Kidney capillary endothelial cell (primary cell): Measurements from ENCODE around the gene VIT.

Experiments used
- DNase-seq: peaks from one replicate; pipeline ENCODE4 v3.0.0-alpha.2; 2018; ENCODE audit warnings: low spot score

VIT gene

DNA sequence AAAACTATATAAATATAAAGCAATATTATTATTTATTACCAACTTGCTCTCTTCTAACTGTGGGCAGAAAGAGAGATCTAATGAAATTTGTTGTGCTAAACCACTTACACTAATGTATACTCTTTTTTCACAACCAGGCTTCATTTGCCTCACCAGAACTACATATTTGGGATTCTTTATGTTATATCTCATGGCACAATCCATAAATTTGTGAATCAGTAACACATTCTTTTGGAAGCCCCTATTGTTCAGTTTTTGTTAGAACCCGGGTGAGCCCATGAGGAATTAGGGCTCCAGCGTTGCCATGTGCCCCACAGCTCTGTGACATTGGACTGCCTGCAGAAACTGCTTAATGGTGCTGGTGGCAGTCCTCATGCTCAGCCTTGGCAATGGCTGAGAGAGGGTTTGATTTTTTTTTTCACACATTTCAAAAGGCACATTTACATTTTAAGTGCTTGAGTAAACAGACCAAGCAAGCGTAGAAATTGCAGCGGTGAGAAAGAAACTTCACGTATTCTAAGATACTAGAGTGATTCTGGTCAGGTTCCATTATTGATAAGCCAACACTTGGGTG, 15.3 kb downstream of the VIT start:
- no peak for DNase-seq

DNA sequence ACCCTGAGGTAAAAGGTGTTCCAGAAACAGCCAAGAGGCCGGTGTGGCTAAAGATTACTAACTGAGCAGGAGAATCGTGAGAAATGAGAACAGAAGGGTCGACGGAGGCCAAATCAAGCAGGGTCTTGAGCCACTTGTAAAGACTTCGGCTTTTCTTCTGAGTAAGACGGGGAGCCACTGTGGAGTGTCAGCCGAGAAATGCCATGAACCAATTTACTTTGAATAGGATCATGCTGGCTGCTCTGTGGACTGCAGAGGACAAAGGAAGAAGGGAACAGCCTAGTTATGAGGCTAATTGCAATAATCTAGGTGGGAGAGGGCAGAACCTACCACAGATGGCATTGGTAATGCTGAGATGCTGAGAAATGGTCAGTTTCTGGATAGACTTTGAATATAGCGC, 16.8 kb downstream of the VIT start:
- no peak for DNase-seq

DNA sequence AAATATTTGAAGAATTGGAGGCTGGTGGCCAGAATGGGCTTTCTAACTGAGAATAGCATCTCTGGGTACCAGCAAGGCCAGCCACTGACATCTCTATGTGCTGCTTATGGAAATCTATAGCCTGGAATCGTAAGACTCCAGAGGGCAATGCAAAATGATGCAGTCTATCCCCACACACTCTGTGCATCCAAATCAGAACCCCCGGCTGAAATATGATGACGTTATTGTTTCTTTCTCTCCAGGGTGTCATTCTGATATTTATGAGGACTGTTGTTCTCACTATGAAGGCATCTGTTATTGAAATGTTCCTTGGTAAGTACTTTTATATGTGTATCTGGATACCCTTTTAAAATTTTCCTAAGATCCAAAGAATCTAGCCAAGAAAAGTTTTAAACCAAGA, 19.6 kb downstream of the VIT start:
- no peak for DNase-seq

DNA sequence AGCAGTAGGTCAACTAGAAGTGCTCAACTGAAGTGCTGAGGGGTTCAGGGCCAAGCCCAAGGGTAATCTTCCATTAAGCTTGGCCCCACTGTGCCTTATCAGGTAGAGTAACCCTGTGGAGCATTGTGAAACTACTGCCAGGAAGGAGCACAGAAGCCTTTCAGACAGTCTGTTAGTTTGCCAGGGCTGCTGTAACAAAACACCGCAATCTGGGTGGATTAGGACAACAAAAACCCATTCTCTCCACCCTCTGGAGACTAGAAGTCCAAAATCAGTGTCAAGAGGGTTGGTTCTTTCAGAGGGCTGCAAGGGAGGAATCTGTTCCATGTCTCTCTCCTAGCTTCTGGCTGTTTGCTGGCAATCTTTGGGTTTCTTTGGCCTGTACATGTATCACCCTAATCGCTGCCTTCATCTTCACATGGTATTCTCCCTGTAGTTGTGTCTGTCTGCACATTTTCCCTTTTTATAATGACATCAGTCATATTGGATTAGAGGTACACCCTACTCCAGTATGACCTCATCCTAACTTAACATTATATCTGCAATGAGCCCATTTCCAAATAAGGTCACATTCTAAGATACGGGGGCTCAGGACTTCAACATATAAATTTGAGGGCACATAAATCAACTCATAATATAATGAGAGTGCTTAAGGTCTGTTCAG, 21.2 kb downstream of the VIT start:
- DNase-seq = no peak

DNA sequence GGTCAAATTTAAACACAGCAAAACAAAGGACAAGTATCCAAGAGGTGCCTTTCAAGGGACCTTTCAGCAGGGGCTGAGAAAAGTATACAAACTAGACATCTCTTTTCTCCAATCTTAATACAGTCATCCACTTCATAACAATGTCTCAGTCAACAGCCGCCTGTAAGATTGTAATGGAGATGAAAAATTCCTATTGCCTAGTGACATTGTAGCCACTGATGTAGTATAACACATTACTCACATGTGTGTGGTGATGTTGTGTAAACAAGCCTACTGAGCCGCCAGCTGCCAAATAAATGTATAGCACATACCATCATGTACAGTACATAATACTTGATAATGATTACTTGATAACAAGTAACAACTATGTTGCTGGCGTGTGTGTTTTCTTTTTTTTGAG, 31.0 kb downstream of the VIT start:
- no peak for DNase-seq

DNA sequence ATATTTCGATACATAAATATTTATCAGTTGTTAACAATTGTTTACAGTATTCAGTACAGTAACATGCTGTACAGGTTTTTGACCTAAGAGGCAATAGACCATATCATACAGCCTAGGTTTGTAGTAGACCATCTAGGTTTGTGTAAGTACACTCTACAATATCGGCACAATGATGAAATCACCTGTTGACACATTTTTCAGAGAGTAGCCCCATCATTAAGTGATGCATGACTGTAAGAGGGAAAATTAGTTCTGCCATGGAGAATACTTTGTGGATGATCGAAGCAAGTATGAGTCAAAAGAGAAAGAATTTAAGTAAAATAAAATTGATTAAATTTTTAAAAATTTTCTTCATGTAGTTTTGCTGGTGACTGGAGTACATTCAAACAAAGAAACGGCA, 32.6 kb downstream of the VIT start:
- DNase-seq = no peak

DNA sequence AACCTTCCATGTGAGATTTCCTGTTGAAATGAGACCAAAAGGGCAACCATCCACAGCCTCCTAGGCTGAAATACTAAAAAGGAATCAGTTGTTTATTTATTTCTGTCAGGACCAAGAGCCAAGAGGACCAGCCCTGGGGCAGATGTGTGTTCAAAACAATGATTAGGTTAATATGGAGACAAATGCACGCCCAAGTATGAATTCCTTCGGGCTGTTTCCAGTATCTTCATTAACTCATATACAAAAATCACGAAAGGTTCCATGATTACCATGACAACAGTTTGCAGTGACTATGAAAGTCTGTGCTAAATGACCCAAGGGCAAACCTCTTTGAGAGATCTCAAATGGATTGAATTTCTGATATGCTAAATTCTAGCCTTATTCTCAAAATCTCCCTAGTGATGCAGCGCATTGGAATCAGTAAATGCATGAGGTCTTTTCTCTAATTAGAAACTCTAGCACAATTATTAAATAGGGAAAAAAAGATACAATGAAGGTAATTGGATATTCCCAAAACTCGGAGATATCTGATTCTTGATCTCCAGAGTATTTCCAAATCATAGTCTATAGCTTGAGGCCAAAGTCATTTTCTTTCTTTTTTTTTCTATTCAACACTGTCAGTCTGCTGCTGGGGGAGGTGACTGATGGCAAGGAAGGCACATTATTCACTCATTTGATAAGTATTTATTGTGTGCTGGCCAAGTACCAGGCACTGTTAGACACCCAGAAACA, 35.6 kb downstream of the VIT start:
- no peak for DNase-seq

DNA sequence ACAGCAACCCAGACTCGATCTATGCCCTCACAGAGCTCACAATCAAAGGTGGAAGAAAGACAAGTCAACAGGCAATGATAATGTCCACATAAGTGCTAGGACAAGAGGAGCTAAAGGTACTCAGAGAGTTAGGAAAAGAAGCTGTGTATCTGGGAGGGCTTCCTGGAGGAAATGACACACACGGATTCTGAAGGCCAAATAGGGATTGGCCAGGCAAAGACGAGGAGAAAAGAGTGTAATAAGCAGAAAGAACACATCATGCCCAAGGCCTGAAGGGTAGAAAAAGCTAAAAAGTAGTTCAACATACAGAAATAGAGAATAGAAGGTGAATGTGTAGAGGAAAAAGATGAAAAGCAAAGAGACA, 36.1 kb downstream of the VIT start:
- DNase-seq = no peak

DNA sequence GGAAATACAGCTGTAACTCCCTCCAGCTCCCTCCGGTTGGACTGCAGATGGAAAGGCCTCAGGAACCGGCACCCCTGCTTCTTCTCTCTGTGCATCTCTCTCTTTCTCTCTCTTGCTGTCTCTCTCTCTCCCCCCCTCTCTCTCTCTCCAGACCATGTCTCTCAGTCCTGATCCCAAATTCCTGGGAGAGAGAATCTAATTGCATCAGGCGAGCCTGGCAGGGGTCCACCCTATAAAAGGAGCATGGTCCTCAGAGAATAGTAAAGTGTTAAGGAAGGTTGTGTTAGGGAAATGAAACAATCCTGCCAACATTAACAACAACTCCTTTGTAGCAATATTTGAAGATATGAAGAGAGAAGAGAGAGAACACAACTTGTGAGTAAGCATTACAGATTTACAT, 36.7 kb downstream of the VIT start:
- no peak for DNase-seq

DNA sequence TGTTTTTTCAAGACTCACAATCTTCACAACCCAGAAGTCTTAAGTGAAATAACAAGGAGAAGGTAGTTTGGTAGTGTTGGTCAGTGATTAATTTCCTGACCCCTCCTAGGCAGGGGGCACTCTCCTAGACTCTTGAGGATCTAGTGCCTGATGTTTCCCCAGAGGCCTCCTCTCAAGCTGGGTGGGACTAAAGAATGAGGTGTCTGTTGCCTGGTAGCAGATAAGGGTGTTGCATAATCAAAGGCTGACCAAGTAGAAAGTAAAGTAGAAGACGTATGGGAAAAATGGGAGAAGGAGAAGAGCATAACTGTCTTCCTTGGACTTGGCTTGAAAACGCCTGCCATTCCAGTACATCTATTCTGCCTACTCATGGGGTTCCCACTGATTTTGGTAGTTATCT, 37.8 kb downstream of the VIT start:
- no peak for DNase-seq

DNA sequence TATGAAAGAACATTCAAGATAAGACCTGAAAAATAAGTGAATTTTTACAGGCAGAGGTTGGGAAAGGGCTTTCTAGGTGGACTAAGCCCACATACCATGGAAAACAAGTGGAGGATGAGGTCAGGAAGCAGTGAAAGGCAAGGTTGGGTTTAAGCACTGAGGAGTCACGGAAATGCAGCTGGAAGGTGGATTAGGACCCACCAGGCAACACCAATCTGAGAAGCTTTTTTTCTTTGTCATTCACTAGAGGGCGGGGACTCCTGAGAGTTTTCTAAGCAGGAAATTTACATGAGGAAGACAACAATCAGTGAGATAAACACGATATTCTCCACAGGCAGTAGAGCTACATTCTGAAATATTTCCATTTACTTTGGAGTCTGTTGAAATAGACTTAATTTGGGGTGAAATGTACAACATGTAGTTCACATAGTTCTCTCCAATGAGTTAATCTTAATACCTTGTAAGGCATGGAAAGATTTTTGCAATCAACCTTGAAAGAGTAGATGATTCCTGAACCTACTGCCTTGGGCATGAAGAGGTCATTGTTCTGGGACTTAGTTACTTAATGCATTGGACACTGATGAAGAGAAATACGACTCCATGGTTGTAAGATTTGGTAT, 40.7 kb downstream of the VIT start:
- no peak for DNase-seq

DNA sequence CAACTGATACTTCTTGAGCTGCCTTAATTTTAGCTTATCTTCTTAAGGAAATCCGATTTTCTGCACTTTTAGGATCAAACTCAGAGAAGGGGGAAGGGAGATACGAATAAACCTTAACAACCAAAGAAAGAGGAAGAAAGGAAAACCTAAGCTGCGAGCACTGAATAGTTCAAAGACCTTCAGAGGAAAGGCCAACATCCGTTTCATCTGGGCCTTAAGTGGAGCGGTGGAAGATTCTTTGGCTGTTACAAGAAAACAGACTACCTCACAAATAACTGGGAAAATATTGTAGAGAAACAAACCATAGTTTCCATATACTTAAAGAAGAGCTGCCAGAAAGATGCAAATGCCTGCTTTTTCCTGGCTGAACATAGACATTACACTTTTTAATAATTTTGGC, 43.6 kb downstream of the VIT start:
- no peak for DNase-seq

DNA sequence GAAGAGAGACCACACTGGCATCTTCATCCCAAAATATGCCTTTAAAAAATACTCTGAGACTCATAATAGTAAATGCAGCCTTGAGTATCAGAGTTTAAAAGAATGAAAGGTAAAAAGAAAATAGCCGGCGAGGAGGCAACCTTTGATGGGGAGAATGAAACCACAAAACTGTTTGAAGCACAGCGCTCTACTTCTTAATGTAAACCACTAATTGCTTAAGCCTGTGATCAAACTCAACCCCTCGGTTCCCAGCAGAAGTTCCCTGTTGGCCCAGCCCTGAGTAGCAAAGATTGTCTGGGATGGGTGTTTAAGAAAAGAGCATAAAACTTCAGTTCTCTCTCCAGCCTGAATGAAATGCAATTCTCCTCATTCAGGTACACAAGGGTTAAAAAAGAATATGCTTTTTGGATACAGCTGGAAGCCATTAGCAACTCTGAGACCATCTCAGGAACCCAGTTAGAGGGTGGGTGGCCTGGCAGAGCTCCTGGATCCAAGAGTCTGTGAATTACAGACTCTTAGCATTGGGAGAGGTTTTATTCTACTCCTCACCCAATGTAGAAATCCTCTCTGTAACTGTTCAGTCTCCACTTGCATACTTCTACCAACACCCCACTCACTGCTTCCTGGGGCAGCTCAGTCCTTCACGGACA, 44.8 kb downstream of the VIT start:
- no peak for DNase-seq

DNA sequence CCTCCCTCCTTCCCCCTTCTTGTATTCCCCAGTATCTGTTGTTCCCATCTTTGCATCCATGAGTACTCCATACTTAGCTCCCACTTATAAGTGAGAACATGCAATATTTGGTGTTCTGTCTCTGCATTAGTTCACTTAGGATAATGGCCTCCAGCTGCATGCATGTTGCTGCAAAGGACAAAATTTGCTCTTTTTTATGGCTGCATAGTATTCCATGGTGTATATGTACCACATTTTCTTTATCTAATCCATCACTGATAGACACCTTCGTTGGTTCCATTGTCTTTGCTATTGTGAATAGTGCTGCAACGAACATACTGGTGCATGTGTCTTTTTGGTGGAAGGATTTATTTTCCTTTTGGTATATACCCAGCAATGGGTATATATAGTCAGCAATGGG, 47.4 kb downstream of the VIT start:
- DNase-seq = no peak

DNA sequence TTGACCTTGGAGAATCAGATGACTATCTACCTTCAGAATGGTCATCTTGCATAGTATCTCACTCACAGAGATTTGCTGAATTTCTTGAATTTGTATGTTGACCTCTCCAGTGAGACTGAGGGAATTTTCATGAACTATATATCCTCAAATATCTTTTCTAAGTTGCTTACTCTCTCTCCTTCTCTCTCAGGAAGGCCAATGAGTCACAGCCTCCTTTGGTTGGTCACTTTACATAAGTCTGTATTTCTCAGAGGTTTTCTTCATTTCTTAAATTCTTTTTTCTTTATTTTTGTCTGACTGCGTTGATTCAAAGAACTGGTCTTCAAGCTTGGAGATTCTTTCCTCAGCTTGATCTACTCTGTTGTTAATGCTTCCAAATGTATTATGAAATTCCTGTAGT, 51.7 kb downstream of the VIT start:
- no peak for DNase-seq

DNA sequence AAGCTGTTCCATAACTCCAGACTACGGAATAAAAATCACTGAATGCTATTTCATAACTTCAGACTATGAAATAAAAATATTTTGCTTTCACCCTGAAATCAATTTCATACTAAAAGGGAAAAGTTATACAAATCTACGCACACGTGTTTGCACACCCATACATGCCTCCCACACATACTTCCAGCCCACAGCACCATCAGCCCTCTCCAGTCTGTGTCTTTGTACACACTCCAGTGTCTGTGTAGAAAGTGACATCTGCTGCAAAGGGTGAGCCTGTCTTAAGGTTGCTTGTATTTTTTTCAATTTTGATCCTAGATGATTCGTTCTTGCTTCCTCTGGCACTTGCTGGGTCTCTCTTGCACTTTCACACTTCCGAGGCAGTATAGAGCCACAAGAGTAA, 53.6 kb downstream of the VIT start:
- DNase-seq = no peak

DNA sequence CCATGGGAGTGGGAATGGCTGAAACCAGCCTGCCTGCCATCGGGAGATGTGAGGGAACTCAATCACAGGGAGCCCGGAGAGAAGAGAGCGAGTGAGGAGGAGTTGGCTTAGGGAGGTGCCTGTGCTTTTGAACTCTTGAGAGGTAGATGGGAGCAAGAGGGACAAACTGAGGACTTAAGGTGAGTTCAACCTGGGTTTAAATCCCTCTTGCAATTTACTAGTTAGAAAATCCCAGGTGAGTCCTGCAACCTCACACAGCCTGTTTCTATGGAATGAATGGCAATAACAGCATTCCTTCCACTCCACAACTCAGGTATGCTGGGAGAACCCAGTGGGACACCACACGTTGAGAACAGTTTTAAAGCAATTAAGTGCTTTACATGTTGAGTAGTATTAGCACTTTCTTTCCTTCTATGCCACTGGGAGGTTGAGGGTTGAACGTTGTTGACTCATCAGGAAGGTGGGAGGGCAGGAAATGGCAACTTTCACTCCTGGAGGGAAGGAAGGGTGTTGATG, 57.3 kb downstream of the VIT start:
- no peak for DNase-seq

DNA sequence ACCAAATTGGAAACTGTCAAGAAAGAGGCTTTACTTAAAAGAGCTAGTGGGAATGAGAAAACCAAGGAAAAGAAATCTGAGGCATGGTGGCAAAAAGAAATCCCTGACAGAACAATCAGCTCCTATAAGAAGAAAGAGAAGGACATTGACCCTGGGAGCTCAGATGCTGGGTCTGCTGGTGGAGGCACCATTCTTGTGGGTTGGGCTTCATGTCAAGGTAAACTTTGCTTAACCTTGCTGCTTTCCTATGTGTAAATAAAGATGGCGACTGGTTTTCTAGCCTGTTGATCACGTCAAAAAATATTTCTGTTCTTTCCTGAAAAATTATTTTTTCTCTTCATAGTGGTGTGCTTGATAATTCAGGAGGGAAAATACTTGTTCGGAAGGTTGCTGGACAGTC, 58.1 kb downstream of the VIT start:
- DNase-seq = no peak

DNA sequence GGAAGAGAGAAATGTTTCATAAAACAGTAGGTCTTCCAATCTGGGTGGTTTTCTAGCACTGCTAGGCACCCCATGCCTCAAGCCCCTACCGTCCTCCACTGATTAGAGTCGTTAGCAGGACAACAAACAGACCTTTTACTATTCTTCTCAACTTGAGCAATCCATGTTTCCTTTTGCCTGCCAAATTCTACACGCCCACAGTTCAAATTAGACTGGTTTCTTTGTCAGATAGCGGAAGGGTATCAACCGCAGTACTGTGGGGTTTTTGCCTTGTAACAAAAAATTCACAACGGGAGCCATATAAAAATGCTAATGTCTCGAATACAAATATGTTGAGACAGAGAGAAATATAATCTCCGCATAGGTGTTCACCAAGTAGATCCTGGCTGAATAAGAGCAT, 59.9 kb downstream of the VIT start:
- no peak for DNase-seq

DNA sequence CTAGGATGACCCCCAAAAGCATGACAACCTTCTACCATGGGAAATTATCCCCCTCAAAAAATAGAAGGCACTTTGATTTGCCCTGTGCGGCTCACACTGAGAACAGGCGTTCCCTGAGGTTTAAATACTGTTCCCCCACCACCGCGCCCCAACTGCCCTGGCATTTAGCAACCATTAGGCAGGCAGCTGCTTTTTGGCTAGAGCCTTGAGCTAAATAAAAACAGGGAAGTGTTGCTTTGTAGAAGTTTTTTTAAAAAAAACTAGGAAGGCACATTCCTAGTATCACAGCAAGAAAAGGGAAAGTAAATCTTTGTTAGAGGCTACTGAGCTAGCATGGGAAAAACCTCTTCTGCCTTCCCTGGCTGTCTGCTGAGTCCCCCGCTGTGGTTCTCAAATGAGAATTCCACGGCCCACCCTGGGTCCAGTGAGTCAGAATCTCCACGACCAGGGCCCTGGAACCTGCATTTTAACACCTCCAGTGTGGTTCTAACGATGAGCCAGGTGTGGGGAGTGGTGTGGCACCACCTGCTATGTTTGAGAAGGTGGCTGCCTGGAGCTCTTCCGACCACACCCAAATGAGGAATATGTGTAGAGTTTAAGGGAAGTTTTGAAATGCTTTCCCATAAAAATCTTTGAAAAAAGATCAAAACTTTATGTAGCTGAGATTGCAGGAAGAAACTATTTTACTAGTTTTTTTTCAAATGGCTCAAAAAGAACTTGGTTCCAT, 66.4 kb downstream of the VIT start:
- DNase-seq = no peak

DNA sequence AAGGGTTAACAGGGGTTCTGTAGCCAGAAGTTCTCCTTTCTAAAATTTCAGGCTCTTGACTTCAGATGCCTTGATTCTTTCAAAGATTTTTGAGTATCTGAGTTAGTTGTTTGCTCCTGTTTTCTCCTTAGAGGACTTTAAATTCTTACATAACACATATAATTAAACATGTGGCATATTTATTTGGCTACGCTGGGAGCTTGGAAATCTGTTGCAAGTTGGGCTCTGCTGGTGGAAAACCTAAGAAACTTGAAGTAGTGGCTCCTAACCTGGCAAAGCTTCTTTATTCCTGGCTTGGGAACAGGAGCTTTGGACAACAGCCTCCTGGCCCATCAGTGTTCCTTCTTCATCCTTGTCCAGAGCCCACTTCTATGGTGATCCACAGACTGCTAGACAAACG, 72.6 kb downstream of the VIT start:
- no peak for DNase-seq
